ENCODE data around the gene ROBO2. TPM values are rescaled to one million over a fixed set of nuclear protein-coding genes. Genes with fewer than 3 reads are reported as not detected.

The ROBO2 gene
- total RNA-seq, 2 donors from 2014 or later, result not detected

DNA sequence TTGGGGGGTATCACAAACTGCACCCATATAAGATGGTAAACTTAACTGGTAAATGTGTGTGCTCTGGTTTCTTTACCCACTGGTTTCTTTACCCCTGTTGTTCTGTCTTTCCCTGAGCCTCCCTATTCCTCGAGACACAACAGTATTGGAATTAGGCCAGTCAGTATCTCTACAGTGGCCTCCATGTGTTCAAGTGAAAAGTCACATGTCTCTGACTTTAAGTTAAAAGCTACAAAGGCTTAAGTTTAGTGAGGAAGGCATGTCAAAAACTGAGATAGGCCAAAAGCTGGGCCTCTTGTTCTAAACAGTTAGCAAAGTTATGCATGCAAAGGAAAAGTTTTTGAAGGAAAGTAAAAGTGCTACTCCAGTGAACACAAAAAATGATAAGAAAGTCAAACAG is 513.3 kb downstream of the ROBO2 start:
- no peaks in the 10 kb centered on the region for H3K27me3 Mint-ChIP-seq (ENCODE audit: low read depth)
- no peaks in the 10 kb centered on the region for H3K4me1 Mint-ChIP-seq (ENCODE audit: low read depth)
- no peak for ATAC-seq (replicated peaks in 1 of 2)
- DNase-seq, result no peak
- H3K27ac Mint-ChIP-seq, result no peak overlapping the region
- H3K4me3 Mint-ChIP-seq, result no peak overlapping the region
- H3K9me3 Mint-ChIP-seq, result peaks cover 3 to 10% of the 10 kb centered on the region in 2 donors
- no peaks in the 10 kb centered on the region for H3K36me3 Mint-ChIP-seq (ENCODE audit: insufficient read depth in 2 of 2)

DNA sequence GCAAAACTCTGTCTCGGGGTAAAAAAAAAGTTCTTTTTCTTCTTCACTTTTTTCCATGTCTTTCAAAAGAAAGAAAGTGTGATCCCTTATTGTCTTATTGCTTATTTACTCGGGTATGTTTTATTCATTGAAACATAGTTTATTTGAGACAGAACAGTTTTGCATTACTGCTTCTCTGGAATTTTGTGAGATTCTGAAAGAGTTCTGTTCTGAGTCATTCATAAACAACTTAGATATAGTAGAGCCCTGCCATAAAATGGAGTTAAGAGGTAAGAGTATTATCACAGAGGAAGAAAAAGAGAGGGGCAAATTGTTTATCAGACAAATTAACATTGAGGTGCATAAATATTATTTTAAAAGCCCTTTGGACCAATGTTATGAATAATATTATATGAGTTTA is 522.2 kb downstream of the ROBO2 start:
- Mint-ChIP-seq H3K36me3 (ENCODE audit: insufficient read depth in 2 of 2) (no peaks in the 10 kb centered on the region), H3K4me3 (no peak overlapping the region), H3K4me1 (ENCODE audit: low read depth) (no peaks in the 10 kb centered on the region), H3K27me3 (ENCODE audit: low read depth) (no peaks in the 10 kb centered on the region), H3K27ac (no peak overlapping the region), H3K9me3 (peaks cover 2 to 5% of the 10 kb centered on the region in 2 donors)
- DNase-seq, result no peak
- no peak for ATAC-seq (replicated peaks in 1 of 2)

DNA sequence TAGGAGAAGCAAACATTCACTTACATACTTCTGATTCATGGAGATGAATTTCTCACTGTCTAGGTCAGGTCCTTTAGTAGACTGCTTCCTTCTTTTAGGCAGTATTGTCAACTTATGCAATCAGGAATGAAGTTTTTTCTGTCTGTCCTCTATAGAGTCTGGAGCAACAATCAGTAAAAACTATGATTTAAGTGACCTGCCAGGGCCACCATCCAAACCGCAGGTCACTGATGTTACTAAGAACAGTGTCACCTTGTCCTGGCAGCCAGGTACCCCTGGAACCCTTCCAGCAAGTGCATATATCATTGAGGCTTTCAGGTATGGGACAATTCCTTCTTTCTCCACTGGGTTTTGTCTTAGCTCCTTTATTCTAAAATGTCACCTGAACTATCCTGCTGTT is 523.1 kb downstream of the ROBO2 start:
- no peak overlapping the region for H3K4me3 Mint-ChIP-seq
- H3K9me3 Mint-ChIP-seq, result peaks cover 5 to 6% of the 10 kb centered on the region in 2 donors
- H3K36me3 Mint-ChIP-seq (ENCODE audit: insufficient read depth in 2 of 2), result no peaks in the 10 kb centered on the region
- no peaks in the 10 kb centered on the region for H3K4me1 Mint-ChIP-seq (ENCODE audit: low read depth)
- DNase-seq, result no peak
- no peaks in the 10 kb centered on the region for H3K27me3 Mint-ChIP-seq (ENCODE audit: low read depth)
- ATAC-seq (replicated peaks in 1 of 2), result no peak
- H3K27ac Mint-ChIP-seq, result no peak overlapping the region

DNA sequence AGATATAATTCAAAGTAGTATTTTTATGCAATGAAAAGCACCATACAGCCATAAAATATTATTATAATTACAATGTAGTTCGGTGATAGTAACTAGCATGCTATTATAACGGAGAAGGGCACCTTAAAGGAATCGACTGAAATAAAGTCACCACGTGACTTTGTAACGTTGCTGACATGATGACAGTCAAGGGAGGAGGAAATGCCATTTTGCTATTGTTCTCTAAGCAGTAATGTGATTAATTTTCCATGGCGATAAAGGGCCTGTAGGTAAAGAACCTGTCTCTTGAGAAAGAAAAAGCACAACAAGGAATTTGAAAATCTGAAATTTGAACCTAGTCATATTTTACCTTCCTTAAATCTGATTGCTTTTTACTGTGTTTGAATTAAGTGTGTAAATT is 526.2 kb downstream of the ROBO2 start:
- DNase-seq (no peak), ATAC-seq (replicated peaks in 1 of 2) (no peak)
- H3K27me3 Mint-ChIP-seq (ENCODE audit: low read depth), result no peaks in the 10 kb centered on the region
- H3K36me3 Mint-ChIP-seq (ENCODE audit: insufficient read depth in 2 of 2), result no peaks in the 10 kb centered on the region
- H3K9me3 Mint-ChIP-seq, result peaks cover 8 to 12% of the 10 kb centered on the region in 2 donors
- no peaks in the 10 kb centered on the region for H3K4me1 Mint-ChIP-seq (ENCODE audit: low read depth)
- H3K27ac Mint-ChIP-seq, result no peak overlapping the region
- H3K4me3 Mint-ChIP-seq, result no peak overlapping the region

DNA sequence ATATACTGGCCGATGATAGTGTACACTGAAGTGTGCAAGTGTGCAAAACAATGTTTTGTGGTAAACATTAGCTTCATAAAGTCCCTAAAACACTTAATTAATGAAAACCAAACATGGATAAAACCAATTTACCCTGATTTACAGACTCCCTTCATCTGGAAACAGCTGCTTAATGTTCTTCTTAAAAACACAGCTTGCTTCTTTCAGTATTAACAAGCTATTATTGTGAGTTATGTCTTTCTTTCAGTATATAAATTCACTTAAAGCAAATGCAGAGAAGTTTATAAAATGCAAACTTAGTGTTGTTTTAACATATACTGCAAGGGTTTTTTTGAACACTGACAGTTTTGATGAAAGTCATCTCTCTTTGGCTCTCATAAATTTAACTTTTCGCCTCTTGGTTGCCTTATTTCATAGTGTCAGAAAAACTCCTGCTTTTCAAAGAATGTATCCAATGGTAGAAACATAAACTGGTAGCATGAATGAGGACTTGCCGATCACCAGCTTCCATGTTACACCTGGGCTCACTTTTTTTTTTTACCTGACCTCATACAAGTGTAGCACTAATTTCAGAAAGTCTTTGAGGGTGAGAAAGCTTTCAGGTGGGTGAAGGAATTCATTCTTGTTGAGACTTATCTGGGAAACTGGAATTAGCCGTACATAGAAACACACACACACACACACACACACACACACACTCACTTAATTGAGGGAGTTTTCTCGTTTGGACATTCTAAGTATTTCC is 532.2 kb downstream of the ROBO2 start:
- Mint-ChIP-seq H3K36me3 (ENCODE audit: insufficient read depth in 2 of 2) (no peaks in the 10 kb centered on the region), H3K9me3 (peaks cover 6 to 10% of the 10 kb centered on the region in 2 donors), H3K4me1 (ENCODE audit: low read depth) (no peaks in the 10 kb centered on the region), H3K27ac (no peak overlapping the region), H3K4me3 (no peak overlapping the region), H3K27me3 (ENCODE audit: low read depth) (no peaks in the 10 kb centered on the region)
- DNase-seq (no peak), ATAC-seq (replicated peaks in 1 of 2) (no peak)

DNA sequence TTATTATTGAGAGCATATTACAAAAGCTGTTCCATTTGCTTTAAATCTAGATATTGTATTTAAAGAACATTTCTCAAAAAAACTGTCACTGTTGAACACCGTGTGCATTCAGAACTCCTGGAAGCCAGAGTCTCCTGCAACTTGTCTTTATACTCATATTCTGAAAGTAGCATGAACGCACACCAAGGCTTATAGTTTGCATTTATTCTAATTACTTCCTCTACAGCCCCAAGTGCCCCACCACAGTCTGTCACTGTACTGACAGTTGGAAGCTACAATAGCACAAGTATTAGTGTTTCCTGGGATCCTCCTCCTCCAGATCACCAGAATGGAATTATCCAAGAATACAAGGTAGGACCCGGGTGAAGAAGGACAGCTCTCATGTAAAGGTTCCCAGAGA is 537.4 kb downstream of the ROBO2 start:
- no peaks in the 10 kb centered on the region for H3K27me3 Mint-ChIP-seq (ENCODE audit: low read depth)
- DNase-seq, result no peak
- H3K27ac Mint-ChIP-seq, result no peak overlapping the region
- ATAC-seq (replicated peaks in 1 of 2), result no peak
- H3K9me3 Mint-ChIP-seq, result peaks cover 0 to 2% of the 10 kb centered on the region in 2 donors
- H3K4me3 Mint-ChIP-seq, result no peak overlapping the region
- H3K4me1 Mint-ChIP-seq (ENCODE audit: low read depth), result no peaks in the 10 kb centered on the region
- H3K36me3 Mint-ChIP-seq (ENCODE audit: insufficient read depth in 2 of 2), result no peaks in the 10 kb centered on the region

DNA sequence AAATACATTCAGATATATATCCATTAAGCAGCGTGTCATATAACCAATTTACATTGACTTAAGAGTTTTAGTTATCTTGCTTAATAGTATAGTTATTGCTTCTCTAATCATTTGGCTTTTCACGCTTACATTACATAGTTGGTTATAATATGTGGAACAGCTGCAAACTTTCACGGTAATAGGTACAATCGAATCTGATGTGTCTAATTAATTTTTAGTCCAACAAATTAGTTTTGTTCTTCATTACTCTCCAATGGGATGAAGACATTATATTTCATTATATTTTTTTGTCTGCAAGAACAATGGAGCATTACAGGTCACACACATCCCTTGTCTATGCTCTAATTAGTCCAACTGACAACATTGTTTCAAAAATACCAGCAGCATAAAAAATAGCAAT is 546.3 kb downstream of the ROBO2 start:
- Mint-ChIP-seq H3K27ac (no peak overlapping the region), H3K9me3 (peaks cover 9 to 17% of the 10 kb centered on the region in 2 donors), H3K36me3 (ENCODE audit: insufficient read depth in 2 of 2) (no peaks in the 10 kb centered on the region), H3K4me3 (no peak overlapping the region), H3K27me3 (ENCODE audit: low read depth) (no peaks in the 10 kb centered on the region), H3K4me1 (ENCODE audit: low read depth) (no peaks in the 10 kb centered on the region)
- ATAC-seq (replicated peaks in 1 of 2) (no peak), DNase-seq (no peak)

DNA sequence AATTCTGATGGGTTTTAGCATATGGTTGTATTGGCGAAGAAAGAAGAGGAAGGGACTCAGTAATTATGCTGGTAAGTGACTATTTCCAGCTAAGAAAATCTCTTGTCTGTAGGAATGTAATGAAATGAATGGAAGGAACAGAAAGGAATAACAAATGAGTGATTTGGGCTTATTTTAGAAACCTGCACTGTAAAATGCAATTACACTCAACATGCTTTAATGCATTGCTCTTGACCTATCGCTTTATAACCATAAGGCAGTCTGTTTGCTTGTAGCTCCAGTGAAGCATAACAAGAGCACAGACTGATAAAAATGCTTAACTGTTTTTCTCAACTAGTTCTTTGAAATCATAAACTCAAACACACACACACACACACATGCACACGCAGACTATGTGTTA is 549.0 kb downstream of the ROBO2 start:
- no peak for DNase-seq
- Mint-ChIP-seq H3K4me3 (no peak overlapping the region), H3K27me3 (ENCODE audit: low read depth) (no peaks in the 10 kb centered on the region), H3K4me1 (ENCODE audit: low read depth) (no peaks in the 10 kb centered on the region), H3K9me3 (peaks cover 7 to 13% of the 10 kb centered on the region in 2 donors), H3K27ac (no peak overlapping the region), H3K36me3 (ENCODE audit: insufficient read depth in 2 of 2) (no peaks in the 10 kb centered on the region)
- ATAC-seq (replicated peaks in 1 of 2), result no peak

DNA sequence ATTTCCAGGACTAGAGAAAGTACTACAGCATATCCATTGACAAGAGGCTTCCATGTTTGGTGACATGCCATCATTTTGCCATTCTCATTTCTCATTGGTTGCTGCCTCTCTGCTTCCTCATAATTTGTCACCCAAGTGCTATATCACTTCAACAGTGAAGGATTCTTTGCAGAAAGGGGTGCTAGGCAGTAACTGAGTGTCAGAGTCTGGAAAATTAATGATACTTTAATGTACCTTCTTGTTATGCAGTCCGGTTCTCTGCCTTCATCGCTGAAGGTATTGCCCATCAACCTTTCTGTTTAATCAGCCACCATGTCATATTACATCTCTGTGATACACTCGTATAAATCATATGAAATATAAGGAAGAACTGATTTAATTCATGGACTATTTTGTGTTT is 550.3 kb downstream of the ROBO2 start:
- Mint-ChIP-seq H3K27me3 (ENCODE audit: low read depth) (no peaks in the 10 kb centered on the region), H3K36me3 (ENCODE audit: insufficient read depth in 2 of 2) (no peaks in the 10 kb centered on the region), H3K4me1 (ENCODE audit: low read depth) (no peaks in the 10 kb centered on the region), H3K4me3 (no peak overlapping the region), H3K9me3 (peaks cover 4 to 10% of the 10 kb centered on the region in 2 donors), H3K27ac (no peak overlapping the region)
- no peak for DNase-seq
- ATAC-seq (replicated peaks in 1 of 2), result no peak

DNA sequence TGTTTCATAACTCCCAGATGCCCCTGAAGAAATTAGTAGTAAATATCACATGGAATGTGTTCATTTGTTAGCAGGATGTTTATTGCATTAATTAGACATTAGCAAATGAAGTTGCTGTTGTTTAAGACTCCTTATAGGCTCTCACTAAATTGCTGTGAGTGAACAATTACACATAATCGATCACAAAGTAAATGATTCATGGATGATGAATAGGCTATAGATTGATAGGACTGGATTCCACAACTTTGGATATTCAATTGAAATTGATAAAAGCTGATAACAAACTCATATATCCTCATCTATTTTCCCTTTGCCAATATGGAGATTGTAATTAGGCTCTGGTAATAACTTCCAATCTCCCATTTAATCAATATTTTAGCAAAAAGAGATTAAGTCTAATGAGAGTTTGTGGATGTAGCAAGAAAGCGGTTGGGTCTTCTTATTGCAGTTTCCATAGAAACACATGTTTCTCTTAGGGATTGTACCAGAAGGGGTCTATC is 555.5 kb downstream of the ROBO2 start:
- Mint-ChIP-seq H3K4me3 (no peak overlapping the region), H3K4me1 (ENCODE audit: low read depth) (no peaks in the 10 kb centered on the region), H3K27ac (no peak overlapping the region), H3K9me3 (peaks cover 4% of the 10 kb centered on the region in 2 donors), H3K36me3 (ENCODE audit: insufficient read depth in 2 of 2) (no peaks in the 10 kb centered on the region), H3K27me3 (ENCODE audit: low read depth) (no peaks in the 10 kb centered on the region)
- no peak for DNase-seq
- no peak for ATAC-seq (replicated peaks in 1 of 2)

DNA sequence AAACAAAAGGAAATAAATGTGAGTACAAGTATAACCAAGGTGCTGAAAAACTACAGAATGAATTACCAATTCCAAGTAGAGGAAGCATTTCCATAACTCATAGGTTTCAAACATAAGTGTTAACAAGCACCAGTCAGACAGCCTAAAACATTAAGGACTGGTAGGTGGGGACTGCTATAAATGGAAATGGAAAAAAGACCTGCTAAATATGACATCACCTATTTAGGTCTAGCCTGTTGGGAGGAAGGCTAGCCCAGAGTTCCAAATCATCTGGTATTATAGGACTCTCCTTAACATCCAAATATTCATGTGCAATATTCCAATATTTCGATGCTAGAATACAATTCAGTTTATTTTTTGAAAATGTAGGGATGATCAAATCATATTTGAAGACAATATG is 560.0 kb downstream of the ROBO2 start:
- Mint-ChIP-seq H3K36me3 (ENCODE audit: insufficient read depth in 2 of 2) (no peaks in the 10 kb centered on the region), H3K4me1 (ENCODE audit: low read depth) (no peaks in the 10 kb centered on the region), H3K27me3 (ENCODE audit: low read depth) (no peaks in the 10 kb centered on the region), H3K4me3 (no peak overlapping the region), H3K9me3 (peaks cover 3 to 10% of the 10 kb centered on the region in 2 donors), H3K27ac (no peak overlapping the region)
- ATAC-seq (replicated peaks in 1 of 2) (no peak), DNase-seq (no peak)

DNA sequence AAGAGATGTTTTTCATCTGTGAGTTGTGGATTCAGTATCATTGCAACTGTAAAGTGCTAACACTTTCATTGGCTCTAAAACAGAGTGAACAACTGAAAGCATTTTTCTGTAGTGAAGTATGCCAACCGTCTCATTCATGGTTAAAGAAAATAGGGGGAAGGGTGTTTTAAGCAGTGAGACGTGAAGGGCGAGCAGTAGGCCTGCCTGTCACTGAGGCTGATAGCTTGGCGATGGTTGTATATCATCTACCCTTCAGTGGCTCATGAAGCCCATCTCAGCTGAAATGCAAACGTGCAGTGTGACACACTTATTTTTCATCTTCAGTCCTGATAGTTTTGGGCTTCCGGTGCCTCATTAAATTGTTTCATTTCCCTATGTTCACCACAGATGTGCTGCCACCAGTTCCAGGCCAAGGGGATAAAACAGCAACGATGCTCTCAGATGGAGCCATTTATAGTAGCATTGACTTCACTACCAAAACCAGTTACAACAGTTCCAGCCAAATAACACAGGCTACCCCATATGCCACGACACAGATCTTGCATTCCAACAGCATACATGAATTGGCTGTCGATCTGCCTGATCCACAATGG is 562.0 kb downstream of the ROBO2 start:
- H3K27ac Mint-ChIP-seq, result no peak overlapping the region
- H3K4me3 Mint-ChIP-seq, result no peak overlapping the region
- ATAC-seq (replicated peaks in 1 of 2) (no peak), DNase-seq (no peak)
- H3K27me3 Mint-ChIP-seq (ENCODE audit: low read depth), result no peaks in the 10 kb centered on the region
- H3K9me3 Mint-ChIP-seq, result peaks cover 3 to 10% of the 10 kb centered on the region in 2 donors
- no peaks in the 10 kb centered on the region for H3K4me1 Mint-ChIP-seq (ENCODE audit: low read depth)
- no peaks in the 10 kb centered on the region for H3K36me3 Mint-ChIP-seq (ENCODE audit: insufficient read depth in 2 of 2)

DNA sequence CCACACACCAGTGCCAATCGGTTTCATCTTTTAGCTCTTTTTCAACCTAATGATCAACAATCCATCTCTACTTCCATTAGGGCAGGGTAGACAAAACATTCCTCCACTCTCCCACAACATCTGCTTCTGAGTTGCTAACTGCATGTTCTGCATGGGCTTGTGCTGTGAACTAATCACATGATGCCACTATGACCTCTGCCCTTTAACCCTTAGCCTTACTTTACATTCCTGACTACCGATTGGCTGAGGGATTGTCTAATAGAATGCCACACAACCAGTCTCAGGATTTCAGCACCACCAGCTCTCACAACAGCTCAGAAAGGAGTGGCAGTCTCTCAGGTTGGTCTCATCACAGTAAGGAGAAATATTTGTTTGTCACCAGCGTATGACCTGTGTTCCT is 562.8 kb downstream of the ROBO2 start:
- no peak for DNase-seq
- no peak for ATAC-seq (replicated peaks in 1 of 2)
- Mint-ChIP-seq H3K36me3 (ENCODE audit: insufficient read depth in 2 of 2) (no peaks in the 10 kb centered on the region), H3K27me3 (ENCODE audit: low read depth) (no peaks in the 10 kb centered on the region), H3K4me3 (no peak overlapping the region), H3K9me3 (peaks cover 0 to 8% of the 10 kb centered on the region in 2 donors), H3K4me1 (ENCODE audit: low read depth) (no peaks in the 10 kb centered on the region), H3K27ac (no peak overlapping the region)

DNA sequence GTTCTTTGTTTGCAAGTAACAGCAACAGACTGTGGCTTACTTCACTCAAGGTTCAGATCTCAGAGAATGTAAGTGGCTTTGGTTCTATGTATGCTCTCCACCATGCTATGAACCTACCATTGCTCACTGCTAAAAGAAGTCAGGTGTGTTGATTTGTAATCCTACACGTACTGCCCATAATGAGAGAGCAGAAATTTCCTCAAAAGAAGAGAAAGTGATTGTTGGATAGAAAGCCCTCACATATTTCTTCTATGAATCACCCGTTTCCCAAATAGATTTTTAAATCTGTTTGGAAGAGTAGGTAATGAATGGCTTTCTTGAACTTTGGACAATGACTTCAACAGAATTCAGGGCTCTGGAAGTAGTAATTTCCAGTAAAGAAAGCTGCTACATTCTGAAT is 565.4 kb downstream of the ROBO2 start:
- no peaks in the 10 kb centered on the region for H3K4me1 Mint-ChIP-seq (ENCODE audit: low read depth)
- H3K27me3 Mint-ChIP-seq (ENCODE audit: low read depth), result no peaks in the 10 kb centered on the region
- H3K4me3 Mint-ChIP-seq, result no peak overlapping the region
- ATAC-seq (replicated peaks in 1 of 2) (no peak), DNase-seq (no peak)
- no peak overlapping the region for H3K27ac Mint-ChIP-seq
- H3K9me3 Mint-ChIP-seq, result peaks cover 0 to 10% of the 10 kb centered on the region in 2 donors
- H3K36me3 Mint-ChIP-seq (ENCODE audit: insufficient read depth in 2 of 2), result no peaks in the 10 kb centered on the region

All from activated T-cell treated with anti-CD3 and anti-CD28 coated beads, Interleukin-2, amount 50 U/mL, for 72 hours (primary cell).